ENCODE data around the gene REC114. TPM values are rescaled to one million over a fixed set of nuclear protein-coding genes. Genes with fewer than 3 reads are reported as not detected.
"Not testable (repeated sequence)": the region's sequence is repeated elsewhere in the genome, so short reads cannot be mapped to it uniquely, and the experiment has no call there.

The REC114 gene
- total RNA-seq, 1 donor from 2014 or later: not detected

DNA sequence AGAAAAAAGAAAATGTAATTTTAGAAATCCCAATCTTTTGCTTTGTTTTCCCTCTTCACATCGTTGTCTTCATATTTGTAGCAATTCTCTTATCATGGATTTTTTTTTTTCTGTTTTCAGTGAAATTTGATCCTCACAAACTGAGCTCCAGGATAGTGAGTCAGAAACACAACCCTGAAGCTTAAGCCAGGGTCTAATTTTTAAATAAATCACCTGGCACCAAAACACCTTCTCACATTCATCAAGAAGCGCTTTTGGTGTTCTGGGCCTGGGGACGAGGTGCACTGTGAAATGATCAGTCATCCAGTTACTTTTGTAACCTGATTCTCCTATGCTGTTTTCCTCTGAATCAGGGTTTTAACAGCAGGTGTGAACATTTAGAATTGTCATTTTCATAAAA lies 87.7 kb downstream of the REC114 start:
- DNase-seq: no peak

DNA sequence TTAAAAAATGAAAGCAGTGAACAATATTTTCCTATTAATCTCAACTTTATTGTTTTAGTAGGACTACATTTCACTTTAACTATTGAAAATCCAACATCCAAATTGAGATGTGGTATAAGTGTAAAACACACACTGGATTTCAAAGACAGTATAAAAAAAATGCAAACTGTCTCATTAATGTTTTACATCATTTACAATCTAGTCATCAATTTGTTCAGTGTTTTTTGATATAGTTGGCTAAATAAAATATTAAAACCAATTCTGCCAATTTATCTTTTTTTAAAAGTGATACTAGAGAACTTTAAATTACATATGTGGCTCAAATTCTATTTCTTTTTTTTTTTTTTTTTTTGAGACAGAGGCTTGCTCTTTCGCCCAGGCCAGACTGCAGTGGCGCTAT lies 95.2 kb downstream of the REC114 start:
- no peak for DNase-seq

DNA sequence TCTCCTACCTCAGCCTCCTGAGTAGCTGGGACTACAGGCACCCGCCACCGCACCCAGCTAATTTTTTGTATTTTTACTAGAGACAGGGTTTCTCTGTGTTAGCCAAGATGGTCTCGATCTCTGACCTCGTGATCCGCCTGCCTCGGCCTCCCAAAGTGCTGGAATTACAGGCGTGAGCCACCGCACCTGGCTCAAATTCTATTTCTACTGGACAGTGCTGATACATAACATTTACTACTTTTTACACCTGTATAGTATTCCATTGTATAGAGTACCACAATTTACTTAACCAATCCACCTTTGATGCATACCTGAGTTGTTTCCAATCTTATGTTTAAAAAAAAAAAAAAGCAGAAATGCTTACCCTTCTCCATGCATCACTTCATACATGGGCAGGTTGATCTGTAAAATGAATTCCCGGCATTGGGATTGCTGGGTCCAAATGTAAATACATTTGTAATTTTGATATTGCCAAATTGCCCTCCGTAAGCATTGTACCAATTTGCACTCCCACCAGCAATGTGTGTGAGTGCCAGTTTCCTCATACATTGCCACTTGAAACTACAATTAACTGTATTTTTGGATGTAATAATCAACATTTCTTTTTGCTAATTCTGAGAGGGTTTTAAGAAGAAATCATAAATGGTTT lies 95.7 kb downstream of the REC114 start:
- DNase-seq: no peak

DNA sequence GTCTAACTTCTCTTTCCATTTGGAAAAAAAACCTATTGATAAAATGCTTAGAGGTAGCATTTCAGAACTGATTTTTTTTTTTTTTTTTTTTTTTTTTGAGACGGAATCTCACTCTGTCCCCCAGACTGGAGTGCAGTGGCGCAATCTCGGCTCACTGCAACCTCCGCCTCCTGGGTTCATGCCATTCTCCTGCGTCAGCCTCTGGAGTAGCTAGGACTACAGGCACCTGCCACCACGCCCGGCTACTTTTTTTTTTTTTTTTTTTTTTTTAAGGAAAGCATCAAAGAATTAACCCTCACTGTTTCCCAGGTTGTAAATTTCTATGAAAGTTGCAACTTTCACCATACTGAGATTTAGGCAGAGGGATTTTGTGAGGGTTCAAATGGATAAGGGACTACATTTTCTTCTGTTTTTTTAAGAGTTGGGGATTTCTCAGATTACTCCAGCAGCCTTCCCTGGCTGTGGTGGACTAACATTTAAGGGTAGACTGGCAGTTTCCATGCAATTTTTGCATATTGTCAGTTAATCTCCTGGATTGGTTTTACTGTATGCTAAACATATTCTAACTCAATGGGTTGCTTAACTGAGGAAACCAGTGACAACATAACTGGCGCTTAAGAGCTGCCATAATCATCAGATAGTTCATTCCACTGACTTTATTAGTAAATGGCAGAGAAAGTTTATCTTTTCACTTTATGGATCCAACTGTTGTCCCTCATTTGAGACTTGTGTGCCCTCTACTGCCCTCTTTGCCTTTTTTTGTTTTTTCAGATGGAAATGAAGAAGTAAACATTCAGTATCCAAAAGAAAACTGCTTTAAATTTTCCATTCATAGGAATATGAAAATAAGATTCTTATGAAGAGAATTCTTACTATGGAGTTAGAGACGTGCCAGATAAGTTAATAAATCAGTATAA lies 96.5 kb downstream of the REC114 start:
- no peak for DNase-seq

DNA sequence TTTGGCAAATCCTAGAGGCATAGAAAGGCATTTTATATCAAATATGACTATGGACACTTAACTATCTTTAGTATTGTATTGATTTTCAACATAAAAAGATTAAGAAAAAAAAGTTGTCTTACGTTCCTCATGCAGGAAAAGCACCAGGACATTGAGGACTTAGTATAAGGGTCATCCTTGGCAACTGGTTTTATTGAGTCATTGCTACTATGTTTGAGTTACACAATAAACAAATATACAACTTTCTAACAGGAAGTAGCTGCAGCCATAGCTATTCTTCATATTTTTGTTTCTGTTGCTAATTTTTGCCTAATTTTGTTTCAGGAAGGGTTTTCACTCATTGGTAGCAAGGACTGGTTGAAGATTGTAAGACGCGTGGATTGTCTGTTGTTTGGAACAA lies 97.2 kb downstream of the REC114 start:
- no peak for DNase-seq

DNA sequence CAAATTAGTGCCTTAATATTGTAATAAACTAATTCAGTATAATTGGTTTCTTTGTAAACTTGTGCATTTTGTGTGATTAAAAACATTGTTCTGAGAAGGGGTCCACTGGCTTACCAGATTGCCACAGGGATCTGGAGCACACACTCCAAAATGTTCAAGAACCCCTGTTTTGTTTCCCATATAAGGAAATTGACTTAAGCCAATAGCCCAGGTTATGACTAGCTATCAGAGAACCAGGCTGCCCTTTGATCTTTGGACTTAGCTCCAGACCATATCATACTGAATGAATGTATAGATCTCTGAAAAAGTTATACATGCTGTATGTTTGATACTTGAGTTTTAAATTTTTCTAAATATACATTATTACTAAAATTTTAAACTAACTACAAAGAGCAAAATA lies 98.5 kb downstream of the REC114 start:
- no peak for DNase-seq

DNA sequence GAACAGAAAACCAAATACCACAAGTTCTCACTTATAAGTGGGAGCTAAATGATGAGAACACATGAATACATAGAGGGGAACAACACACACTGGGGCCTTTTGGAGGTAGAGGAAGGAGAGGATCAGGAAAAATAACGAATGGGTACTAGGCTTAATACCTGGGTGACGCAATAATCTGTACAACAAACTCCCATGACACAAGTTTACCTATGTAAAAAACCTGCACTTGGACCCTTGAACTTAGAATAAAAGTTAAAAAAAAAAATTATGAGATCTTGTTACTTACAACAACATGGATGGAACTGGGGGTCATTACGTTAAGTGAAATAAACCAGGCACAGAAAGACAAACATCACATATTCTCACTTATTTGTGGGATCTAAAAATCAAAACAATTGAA lies 106.0 kb downstream of the REC114 start:
- not testable (repeated sequence) for DNase-seq

DNA sequence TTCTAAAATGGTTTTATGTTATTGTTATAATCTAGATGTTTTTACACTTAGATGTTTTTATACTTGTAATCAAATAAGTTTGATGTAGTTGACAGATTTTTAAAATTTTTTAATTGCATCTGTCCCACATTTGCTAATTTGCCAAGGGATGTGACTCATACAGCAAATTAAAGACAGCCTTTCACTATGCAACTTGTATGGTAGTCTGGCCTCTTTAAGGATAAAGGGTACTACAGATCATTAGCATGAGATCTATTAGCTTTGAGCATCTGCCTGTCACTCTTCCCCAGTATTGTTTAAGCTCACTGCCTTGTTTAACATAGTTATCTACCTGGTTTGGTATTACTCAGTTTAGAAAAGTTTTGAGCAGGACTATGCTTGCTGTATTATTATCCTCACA lies 107.2 kb downstream of the REC114 start:
- no peak for DNase-seq

DNA sequence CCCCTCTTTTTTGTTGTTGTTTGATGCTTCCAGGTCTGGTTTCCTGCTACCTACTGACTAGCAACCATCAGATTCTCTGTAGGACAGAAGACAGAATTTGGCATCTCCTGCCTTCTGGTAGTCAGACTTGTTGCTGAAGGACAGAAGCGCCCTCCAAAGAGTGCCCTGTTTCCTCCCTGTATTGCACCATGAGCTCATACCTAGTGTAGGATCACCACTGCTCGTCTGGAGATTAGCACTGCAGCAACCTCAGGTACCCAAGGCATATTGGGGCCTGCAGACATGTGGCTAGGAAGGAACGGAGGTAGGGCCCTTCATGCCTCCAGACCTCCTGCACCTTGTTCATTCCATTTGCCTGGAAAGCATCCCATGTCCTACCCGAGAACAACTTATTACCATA lies 112.1 kb downstream of the REC114 start:
- DNase-seq: no peak

DNA sequence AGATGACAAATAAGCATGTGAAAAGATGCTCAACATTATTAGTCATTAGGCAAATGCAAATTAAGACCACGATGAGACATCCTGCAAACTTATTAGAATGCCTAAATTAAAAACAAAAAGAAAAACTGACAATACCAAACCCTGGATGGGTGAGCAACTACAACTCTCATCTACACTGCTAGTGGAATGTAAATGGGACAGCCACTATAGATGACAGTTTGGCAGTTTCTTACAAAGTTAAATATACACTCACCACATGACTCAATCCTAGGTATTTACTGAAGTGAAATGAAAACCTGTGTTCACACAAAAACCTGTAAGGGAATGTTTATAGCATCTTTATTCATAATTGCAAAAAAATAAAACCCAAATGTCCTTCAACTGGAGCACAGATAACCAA lies 115.6 kb downstream of the REC114 start:
- DNase-seq: no peak

DNA sequence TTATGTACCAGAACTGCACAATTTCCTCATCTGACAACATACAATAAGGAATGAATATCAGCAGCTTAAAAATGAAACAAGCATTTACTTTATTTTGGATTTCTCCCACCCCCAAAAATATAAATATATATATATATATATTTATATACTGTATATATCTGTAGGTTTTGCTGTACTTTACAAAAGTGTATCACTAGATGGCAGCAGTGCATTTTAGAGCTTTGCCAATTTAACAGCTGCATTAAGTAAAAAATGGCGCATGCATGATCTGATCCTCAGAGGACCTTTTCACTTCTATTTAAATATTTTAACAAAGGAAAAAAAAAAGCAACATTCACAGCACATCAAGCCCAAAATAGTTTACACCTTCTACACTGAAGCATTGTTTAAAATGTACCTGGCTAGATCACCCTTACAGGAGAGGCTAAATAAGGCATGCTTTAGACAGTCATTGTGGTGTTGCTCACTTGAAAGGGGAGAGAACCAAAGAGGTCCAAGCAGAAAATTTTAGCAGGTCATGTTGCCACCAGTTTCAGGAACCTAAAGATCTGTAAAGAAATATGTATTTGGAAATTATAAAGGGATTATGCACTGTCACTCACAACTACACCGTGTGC lies 117.6 kb downstream of the REC114 start:
- peak; percentile 92 for DNase-seq

DNA sequence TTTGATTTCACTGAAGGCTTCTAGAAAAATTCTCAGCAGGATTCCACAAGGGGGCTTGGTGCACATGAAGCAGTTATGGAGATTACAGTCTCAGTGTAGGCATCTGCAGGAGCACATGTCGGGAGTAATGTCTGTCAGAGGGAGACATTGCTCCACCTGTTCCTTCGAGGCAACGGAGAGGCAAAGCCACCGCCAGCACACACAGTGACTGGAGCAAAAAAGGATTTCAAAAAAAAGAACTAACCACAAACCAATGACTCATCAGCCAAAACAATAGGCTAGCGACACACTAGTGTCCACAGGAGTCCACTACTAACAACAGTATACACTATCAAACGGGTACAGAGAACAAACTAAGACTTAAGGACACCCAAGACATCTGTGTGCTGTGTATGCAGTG lies 121.3 kb downstream of the REC114 start:
- DNase-seq: peak; percentile 65

DNA sequence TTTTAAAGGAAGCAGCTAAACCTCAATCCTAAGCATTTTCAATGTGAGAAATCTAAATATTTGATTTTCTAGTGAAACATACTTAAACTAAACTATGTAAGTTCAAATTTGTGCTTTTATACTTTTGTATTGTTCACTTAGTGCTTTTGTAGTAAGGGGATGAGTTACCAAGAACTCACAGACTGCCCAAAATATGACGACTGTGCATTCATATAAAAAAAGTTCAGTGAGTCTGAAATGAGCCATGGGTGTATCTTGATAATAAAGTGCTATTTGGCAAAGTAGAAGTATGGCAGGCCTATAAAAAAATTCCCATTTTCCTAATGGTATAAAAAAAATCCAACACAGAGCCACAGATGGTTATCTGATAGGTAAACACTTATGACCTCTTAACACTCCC lies 124.1 kb downstream of the REC114 start:
- no peak for DNase-seq

DNA sequence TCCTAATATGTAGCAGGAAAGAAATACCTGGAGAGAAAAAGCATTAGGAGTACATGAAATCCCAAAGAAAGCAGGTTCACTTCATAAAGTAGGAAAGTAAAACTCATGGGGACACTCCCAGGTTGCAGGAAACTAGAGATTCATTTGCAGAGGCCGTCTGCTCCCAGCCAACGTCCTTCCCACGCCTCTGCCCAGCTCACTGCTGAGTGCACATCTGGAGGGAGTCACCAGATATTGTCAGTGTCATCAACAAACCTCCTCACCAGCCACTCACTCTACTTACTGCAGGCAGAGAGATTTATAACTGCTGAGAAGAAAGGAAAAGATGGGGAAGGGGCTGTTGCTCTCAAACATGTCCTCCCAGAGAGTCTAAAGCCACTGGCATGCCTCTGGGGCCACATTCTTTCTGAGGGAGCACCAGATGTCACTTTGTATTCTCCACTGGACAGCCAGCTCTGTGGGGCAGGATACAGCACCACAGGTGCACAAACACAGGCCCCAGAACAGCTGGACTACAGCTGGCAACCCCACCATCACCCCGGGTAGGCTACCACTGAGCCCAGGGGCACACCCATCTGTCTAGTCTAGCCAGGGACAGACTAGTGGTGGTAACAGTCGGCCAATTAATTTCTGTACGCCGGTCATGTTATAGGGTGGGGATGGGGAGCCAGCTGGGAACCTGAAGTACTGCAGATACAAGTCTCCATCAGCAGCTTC lies 125.8 kb downstream of the REC114 start:
- peak; percentile 80 for DNase-seq

DNA sequence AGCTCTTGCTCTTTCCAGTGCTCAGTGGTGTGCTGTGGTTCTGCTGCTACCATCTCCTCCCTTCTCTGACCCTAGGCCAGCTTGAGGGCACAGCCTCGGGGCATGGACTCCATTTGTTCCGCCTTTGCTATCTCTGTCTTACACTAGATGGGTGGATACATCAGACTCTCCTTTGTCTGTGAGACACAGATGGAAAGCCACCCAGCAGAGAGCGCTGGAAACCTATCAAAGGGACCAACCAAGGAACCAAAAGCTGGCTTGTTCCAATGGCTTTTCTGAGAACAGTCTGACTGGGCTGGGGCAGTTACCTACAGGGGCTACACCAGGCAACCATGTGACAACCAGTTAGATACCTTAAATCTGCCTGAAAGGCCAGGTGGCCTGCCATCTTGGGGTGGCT lies 126.4 kb downstream of the REC114 start:
- peak; percentile 7 for DNase-seq

DNA sequence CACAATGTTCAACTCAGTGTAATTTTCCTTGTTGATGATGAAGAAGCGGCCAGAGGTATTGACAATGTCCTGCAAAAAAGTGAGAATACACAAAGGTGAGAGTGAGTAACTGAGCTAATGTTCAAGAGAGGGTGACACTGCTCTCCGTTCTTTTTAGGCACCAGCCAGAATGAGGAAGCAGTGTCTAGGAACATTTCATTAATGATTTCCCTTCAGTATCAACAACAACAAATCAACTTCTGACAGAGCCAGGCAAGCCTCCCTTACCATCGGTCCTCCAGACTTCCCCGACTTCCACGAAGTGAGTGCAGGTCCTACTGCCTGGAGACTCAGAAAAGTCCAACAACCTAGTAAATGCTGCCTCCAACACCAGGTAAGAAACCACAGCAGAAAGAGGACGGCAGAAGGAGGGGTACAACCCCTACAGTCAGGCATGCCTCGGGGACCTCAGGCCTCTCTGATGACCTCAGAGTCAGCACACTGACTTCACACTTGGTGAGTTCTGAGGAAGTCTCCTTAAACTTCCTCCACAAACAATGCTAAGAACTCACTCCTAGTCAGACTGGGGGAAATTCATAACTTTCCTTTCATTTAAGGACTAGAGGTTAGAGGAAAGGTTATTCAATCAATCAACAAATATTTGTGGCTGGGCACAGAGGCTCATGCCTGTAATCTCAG lies 127.5 kb downstream of the REC114 start:
- no peak for DNase-seq

DNA sequence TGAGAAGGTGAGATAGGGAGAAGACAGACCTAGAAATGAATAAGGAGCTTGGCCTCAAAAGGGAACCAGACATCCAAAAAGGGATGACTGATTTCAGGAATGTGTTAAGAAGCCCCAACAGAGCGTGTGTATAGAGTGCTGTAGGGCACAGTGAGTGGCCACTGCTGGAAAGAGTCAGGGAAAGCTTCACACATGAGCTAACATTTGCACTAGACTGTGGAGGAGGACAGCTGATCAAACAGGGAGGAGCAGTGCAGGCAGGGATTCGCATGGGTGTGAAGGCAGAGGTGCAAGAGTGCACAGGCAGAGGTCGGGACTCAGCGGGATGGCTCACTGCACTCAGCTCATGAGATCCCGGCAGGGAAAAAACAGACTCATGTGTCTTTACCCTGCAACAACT lies 128.4 kb downstream of the REC114 start:
- no peak for DNase-seq

DNA sequence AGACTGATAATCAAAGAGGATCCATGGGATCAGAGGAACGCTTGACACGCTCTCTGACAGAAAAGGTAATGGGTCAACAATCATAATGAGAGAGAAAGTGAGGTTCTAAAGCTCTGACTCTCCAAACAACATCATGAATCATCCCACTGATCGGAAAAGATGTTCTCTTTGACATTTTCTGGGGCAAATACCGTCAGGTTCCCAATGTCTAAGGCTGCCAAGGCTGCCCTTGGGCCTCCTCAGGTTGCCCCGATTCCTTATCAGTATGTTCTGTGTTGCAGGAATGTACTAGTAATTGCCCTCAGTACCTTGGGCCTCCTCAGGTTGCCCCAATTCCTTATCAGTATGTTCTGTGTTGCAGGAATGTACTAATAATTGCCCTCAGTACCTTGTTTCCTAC lies 129.3 kb downstream of the REC114 start:
- DNase-seq: no peak

DNA sequence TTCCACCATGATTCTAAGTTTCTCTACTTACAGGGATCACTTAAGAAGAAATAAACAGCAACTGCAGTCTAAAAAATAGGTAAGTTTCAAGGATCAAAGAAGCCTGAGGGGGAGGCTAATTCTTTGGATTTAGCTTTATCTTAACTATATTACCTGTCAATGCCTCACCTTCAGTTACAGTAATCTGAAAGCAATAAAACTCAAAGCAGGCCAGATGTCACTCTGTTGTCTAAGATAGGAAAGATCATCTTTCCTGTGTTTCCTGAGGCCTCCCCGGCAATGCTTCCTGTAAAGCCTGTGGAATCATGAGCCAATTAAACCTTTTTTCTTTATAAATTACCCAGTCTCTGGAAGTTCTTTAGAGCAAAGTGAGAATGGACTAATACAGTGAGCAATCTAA lies 130.1 kb downstream of the REC114 start:
- no peak for DNase-seq

DNA sequence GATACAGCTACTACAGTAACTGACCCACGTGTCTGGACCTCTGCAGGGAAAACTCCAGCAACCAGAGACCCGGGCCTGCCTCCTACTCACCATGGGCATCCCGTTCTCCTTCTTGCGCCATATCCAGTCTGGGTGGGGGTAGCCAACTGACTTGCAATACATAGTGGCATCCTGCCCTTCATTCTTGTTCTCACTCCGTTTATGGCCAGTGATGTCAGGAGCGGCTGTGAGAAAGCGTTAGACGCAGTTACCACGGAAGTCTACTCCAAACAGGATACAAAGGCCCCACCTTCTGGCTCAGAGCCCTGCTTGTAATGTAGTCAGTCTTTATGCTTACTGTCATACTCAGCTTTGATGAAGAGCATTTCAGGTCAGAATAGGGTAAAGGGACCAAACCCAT lies 130.6 kb downstream of the REC114 start:
- peak; percentile 8 for DNase-seq

DNA sequence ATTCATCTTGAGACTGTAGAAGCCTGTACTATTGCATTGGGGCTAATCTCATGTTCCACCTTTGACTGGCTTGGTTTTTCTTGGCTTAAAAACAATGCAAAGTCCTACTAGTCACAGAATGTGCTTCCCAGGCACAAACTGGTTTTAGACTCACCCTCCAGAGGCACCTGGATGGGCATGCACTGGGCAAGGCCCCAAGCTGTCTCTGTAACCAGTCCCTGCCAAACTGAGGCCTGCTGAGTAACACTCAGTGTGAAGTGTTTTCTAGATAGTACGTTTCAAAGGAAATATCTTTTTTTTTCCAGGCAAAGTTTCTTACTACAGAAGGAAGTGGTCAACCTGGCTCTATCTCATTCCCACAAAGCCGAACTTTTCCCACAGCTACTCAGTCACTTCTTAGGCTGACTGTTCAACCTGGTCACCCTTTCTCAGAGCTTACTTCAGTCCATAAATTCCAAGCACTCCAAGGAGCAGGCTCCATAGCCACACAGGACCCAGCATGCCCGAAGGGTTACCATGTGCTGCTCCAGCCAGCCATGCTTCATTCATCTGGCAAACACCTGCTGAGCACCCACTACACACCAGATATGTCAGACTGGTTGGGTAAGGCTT lies 132.8 kb downstream of the REC114 start:
- DNase-seq: no peak

DNA sequence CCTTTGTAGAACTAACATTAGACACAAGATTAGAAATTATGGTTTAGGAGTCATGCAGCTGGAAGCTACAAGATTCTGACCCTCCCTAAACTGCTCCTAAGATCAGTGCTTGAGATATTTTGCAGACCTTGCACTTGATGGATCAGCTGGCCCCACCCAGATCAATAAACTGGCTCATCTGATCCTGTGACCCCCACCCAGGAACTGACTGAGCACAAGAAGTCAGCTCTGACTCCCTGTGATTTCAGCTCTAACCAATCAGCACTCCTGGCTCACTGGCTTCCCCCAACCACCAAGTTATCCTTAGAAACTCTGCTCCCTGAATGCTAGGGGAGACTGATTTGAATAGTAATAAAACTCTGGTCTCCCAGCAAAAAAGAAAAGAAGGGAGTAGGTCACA lies 134.6 kb downstream of the REC114 start:
- DNase-seq: not testable (repeated sequence)
